ENCODE data around the gene STK31.

Gene STK31

DNA sequence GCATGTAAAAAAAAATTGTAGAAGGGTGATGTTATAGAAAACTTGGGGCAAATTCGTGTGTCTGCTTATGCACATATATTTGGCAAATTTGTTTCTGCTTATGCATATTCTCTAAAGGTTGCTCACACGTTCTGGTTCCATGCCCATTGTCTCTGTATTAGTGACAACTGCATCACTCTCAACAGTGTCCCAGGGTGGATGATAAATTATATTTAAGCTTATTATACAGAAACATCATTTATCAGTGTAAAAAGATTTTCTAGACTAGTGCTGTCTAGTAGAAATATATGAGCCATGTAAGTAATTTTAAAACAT lies 4.1 kb downstream of the STK31 start:
- no peak overlapping the region for H3K4me3 ChIP-seq (ENCODE audit: low read length)
- no peak overlapping the region for H3K27ac ChIP-seq (ENCODE audit: low read depth, low read length)
- H3K4me1 ChIP-seq (ENCODE audit: control insufficient read depth, low read length), result no peaks in the 10 kb centered on the region
- no peaks in the 10 kb centered on the region for H3K36me3 ChIP-seq (ENCODE audit: control insufficient read depth, low read length)
- TF ChIP-seq, protein P1, sequence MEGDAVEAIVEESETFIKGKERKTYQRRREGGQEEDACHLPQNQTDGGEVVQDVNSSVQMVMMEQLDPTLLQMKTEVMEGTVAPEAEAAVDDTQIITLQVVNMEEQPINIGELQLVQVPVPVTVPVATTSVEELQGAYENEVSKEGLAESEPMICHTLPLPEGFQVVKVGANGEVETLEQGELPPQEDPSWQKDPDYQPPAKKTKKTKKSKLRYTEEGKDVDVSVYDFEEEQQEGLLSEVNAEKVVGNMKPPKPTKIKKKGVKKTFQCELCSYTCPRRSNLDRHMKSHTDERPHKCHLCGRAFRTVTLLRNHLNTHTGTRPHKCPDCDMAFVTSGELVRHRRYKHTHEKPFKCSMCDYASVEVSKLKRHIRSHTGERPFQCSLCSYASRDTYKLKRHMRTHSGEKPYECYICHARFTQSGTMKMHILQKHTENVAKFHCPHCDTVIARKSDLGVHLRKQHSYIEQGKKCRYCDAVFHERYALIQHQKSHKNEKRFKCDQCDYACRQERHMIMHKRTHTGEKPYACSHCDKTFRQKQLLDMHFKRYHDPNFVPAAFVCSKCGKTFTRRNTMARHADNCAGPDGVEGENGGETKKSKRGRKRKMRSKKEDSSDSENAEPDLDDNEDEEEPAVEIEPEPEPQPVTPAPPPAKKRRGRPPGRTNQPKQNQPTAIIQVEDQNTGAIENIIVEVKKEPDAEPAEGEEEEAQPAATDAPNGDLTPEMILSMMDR (IDR thresholded peaks at IDR 0.05; ENCODE audit: low read depth, low read length, poor library complexity, severe bottlenecking), result no peak
- no peak for TF ChIP-seq EZH2phosphoT487 (IDR thresholded peaks at IDR 0.05; ENCODE audit: borderline replicate concordance, low read length)
- H3F3A ChIP-seq (ENCODE audit: control insufficient read depth, insufficient read depth), result no peaks in the 10 kb centered on the region
- no peaks in the 10 kb centered on the region for H3K9me2 ChIP-seq (replicated peaks; ENCODE audit: control insufficient read depth, low read length)
- H3K4me2 ChIP-seq (ENCODE audit: low read length), result no peak overlapping the region
- peaks cover 10% of the 10 kb centered on the region; the same call in 1 of the 2 replicates for H3K27me3 ChIP-seq (ENCODE audit: control insufficient read depth, low read length)
- no peaks in the 10 kb centered on the region for H4K20me1 ChIP-seq (ENCODE audit: control insufficient read depth, insufficient read depth, low read depth, low read length)
- H3K9me3 ChIP-seq (ENCODE audit: control insufficient read depth, insufficient read depth, low read length), result no peaks in the 10 kb centered on the region
- no peaks in the 10 kb centered on the region for H3K79me2 ChIP-seq (ENCODE audit: control insufficient read depth, low read length)

DNA sequence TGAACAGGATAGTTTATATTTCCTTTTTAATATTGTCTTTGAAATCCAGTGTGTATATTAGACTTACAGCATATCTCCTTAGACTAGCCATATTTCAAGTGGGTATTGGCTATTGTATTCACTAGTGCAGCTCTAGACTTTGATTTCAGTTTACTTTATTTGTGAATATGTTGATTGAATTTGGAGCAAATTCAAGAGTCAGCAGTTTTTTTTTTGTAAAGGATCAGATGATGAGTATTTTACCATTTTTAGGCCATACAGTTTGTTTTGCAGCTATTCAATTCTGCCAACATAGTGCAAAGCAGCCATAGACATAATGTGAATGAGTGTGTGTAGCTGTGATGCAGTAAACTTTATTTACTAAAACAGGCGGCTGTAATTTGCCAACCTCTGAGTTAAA lies 4.6 kb downstream of the STK31 start:
- Histone ChIP-seq H3F3A (ENCODE audit: control insufficient read depth, insufficient read depth) (no peaks in the 10 kb centered on the region), H3K4me2 (ENCODE audit: low read length) (no peak overlapping the region), H4K20me1 (ENCODE audit: control insufficient read depth, insufficient read depth, low read depth, low read length) (no peaks in the 10 kb centered on the region), H3K4me1 (ENCODE audit: control insufficient read depth, low read length) (no peaks in the 10 kb centered on the region), H3K36me3 (ENCODE audit: control insufficient read depth, low read length) (no peaks in the 10 kb centered on the region), H3K79me2 (ENCODE audit: control insufficient read depth, low read length) (no peaks in the 10 kb centered on the region), H3K27me3 (ENCODE audit: control insufficient read depth, low read length) (peaks cover 12% of the 10 kb centered on the region; the same call in 1 of the 2 replicates), H3K9me2 (replicated peaks; ENCODE audit: control insufficient read depth, low read length) (no peaks in the 10 kb centered on the region), H3K4me3 (ENCODE audit: low read length) (no peak overlapping the region), H3K9me3 (ENCODE audit: control insufficient read depth, insufficient read depth, low read length) (no peaks in the 10 kb centered on the region), H3K27ac (ENCODE audit: low read depth, low read length) (no peak overlapping the region)
- TF ChIP-seq EZH2phosphoT487 (IDR thresholded peaks at IDR 0.05; ENCODE audit: borderline replicate concordance, low read length), result no peak
- TF ChIP-seq, protein P1 (IDR thresholded peaks at IDR 0.05; ENCODE audit: low read depth, low read length, poor library complexity, severe bottlenecking), result no peak

DNA sequence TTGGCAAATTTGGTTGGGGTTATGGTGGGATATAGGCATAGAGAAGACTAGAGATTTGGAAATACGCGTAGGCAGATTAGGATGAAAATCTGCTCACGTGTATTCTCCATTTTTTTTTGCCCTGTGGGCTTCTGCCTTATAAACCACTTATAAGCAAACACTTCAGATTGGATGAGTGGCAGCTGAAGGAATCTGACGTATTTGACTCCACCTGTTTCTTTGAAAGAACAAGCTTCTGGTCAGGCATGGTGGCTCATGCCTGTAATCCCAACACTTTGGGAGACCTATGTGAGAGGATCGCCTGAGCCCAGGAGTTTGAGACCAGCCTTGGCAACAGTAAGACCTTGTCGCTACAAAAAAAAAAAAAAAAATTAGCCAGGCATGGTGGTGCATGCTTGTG lies 5.1 kb downstream of the STK31 start:
- no peaks in the 10 kb centered on the region for H3K79me2 ChIP-seq (ENCODE audit: control insufficient read depth, low read length)
- no peak overlapping the region for H3K27ac ChIP-seq (ENCODE audit: low read depth, low read length)
- no peaks in the 10 kb centered on the region for H3K4me1 ChIP-seq (ENCODE audit: control insufficient read depth, low read length)
- no peaks in the 10 kb centered on the region for H3K36me3 ChIP-seq (ENCODE audit: control insufficient read depth, low read length)
- H4K20me1 ChIP-seq (ENCODE audit: control insufficient read depth, insufficient read depth, low read depth, low read length), result no peaks in the 10 kb centered on the region
- no peaks in the 10 kb centered on the region for H3K9me2 ChIP-seq (replicated peaks; ENCODE audit: control insufficient read depth, low read length)
- no peak overlapping the region for H3K4me3 ChIP-seq (ENCODE audit: low read length)
- TF ChIP-seq, protein P1 (IDR thresholded peaks at IDR 0.05; ENCODE audit: low read depth, low read length, poor library complexity, severe bottlenecking), result no peak
- TF ChIP-seq EZH2phosphoT487 (IDR thresholded peaks at IDR 0.05; ENCODE audit: borderline replicate concordance, low read length), result no peak
- no peaks in the 10 kb centered on the region for H3K9me3 ChIP-seq (ENCODE audit: control insufficient read depth, insufficient read depth, low read length)
- H3K27me3 ChIP-seq (ENCODE audit: control insufficient read depth, low read length), result peaks cover 16% of the 10 kb centered on the region; the same call in 1 of the 2 replicates
- no peaks in the 10 kb centered on the region for H3F3A ChIP-seq (ENCODE audit: control insufficient read depth, insufficient read depth)
- H3K4me2 ChIP-seq (ENCODE audit: low read length), result no peak overlapping the region

DNA sequence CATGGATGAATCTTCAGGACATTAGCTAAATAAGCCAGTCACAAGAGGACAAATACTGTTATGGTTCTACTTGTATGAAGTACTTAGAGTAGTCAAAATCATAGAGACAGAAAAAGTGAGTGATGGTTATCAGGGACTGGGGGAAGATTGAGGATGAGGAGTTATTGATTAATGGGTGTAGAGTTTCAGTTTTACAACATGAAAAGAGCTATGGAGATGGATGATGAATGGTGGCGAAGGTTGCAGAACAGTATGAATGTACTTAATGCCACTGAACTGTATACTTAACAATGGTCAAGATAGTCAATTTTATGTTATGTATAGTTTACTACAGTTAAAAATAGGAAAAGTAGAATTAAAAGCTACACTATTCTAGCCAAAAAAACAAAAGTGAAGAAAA lies 7.8 kb downstream of the STK31 start:
- Histone ChIP-seq H4K20me1 (ENCODE audit: control insufficient read depth, insufficient read depth, low read depth, low read length) (no peaks in the 10 kb centered on the region), H3K9me2 (replicated peaks; ENCODE audit: control insufficient read depth, low read length) (no peaks in the 10 kb centered on the region), H3K36me3 (ENCODE audit: control insufficient read depth, low read length) (no peaks in the 10 kb centered on the region), H3K27ac (ENCODE audit: low read depth, low read length) (no peak overlapping the region), H3K27me3 (ENCODE audit: control insufficient read depth, low read length) (peaks cover 17% of the 10 kb centered on the region; the same call in 1 of the 2 replicates), H3K4me2 (ENCODE audit: low read length) (no peak overlapping the region), H3K4me1 (ENCODE audit: control insufficient read depth, low read length) (no peaks in the 10 kb centered on the region), H3K79me2 (ENCODE audit: control insufficient read depth, low read length) (no peaks in the 10 kb centered on the region), H3K9me3 (ENCODE audit: control insufficient read depth, insufficient read depth, low read length) (no peaks in the 10 kb centered on the region), H3F3A (ENCODE audit: control insufficient read depth, insufficient read depth) (no peaks in the 10 kb centered on the region), H3K4me3 (ENCODE audit: low read length) (no peak overlapping the region)
- TF ChIP-seq, protein P1 (IDR thresholded peaks at IDR 0.05; ENCODE audit: low read depth, low read length, poor library complexity, severe bottlenecking), result no peak
- no peak for TF ChIP-seq EZH2phosphoT487 (IDR thresholded peaks at IDR 0.05; ENCODE audit: borderline replicate concordance, low read length)

All from DOHH2 (cell line).